HG03060 (cell line): ENCODE measurements around the gene CCDC12.

ENCODE experiments used
- ATAC-seq: cut with Tn5 transposase; IDR thresholded peaks from one replicate; pipeline ENCODE4 v1.9.1; 2021; ENCODE audit warnings: low read depth, moderate number of reproducible peaks; ENCODE audit not compliant: unreplicated experiment

Gene CCDC12

GRCh38 chr3:46960081-46960701, 16.4 kb downstream of the CCDC12 start:
- ATAC-seq: no peak

GRCh38 chr3:46959161-46959511, 17.4 kb downstream of the CCDC12 start:
- no peak for ATAC-seq

GRCh38 chr3:46958467-46959160, 17.9 kb downstream of the CCDC12 start:
- no peak for ATAC-seq

GRCh38 chr3:46957092-46957820, 19.3 kb downstream of the CCDC12 start:
- ATAC-seq: no peak

GRCh38 chr3:46955801-46956259, 20.7 kb downstream of the CCDC12 start:
- no peak for ATAC-seq

GRCh38 chr3:46955157-46955556, 21.4 kb downstream of the CCDC12 start:
- ATAC-seq: no peak

- no peak for ATAC-seq
Measured at GRCh38 chr3:46954178-46954577, 22.4 kb downstream of the CCDC12 start.

- no peak for ATAC-seq
Measured at GRCh38 chr3:46953234-46954010, 23.1 kb downstream of the CCDC12 start.

GRCh38 chr3:46952813-46953212, 23.7 kb downstream of the CCDC12 start:
- no peak for ATAC-seq

- ATAC-seq: no peak
Measured at GRCh38 chr3:46950650-46951241, 25.8 kb downstream of the CCDC12 start.

- ATAC-seq: no peak
Measured at GRCh38 chr3:46950177-46950576, 26.4 kb downstream of the CCDC12 start.

GRCh38 chr3:46948830-46949671, 27.5 kb downstream of the CCDC12 start:
- no peak for ATAC-seq

- ATAC-seq: no peak
Measured at GRCh38 chr3:46947981-46948791, 28.4 kb downstream of the CCDC12 start.

- no peak for ATAC-seq
Measured at GRCh38 chr3:46947546-46947901, 29.0 kb downstream of the CCDC12 start.

- no peak for ATAC-seq
Measured at GRCh38 chr3:46946856-46947545, 29.5 kb downstream of the CCDC12 start.

GRCh38 chr3:46946416-46946815, 30.1 kb downstream of the CCDC12 start:
- no peak for ATAC-seq

GRCh38 chr3:46944191-46944590, 32.4 kb downstream of the CCDC12 start:
- ATAC-seq: no peak
